Stimulated activated CD4-positive, alpha-beta T cell treated with anti-CD3 and anti-CD28 coated beads, TNF-alpha, amount 100 ng/mL, for 4 hours (primary cell): ENCODE results near the gene VPS26B.
"Not testable (repeated sequence)": the region's sequence is repeated elsewhere in the genome, so short reads cannot be mapped to it uniquely, and the experiment has no call there.

Source experiments
- DNase-seq, 3 experiments: peaks; one replicate each; pipeline ENCODE4 v3.0.0-alpha.2; 2020; ENCODE audit warnings: low read depth in 3 of 3

VPS26B gene

DNA sequence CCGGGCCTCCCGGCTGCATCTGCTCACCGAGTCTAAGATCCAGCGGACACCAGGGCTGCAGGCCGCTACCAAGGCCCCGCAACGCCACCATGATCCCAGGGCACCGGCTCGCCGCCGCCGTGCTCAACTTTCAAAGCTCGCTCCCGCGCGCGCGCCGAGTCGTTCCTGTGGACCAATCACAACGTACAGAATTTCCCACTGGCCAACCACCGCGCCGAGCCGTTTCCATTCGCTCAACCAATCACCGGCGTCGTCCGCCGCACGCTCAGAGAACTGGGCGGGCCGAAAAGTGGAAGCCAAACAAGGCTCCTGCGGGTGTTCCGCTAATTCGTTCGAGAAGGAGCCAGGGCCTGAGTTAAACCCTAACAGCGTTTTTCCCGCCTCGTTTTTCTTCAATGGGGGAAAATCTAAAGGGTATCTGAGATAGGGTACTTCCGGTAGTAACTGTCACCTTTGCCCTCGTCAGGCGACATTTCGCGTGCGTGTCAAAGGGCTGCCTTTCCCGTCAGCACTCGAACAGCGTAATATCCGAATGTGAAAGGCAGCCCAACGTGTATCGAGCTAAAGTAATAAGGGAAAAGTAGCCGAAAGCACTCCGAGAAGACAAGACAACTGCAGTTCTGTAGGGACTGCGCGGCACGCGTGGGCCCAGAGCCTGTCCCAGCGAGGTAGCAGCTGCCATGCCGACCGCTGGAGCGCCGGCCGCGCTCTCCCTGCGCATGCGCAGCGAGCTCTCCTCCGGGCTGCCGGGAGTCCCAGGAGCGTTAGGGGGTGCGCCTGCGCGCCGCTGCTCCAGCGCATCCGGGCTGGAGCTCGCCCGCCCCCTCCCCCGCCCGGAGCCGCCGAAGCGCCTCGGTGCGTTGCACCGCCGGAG is at the start of gene VPS26B, which contains the start of gene NCAPD3:
Gene VPS26B, plus strand, starts transcription at position 836 of the 874 bp plus-strand sequence. CDS start 452 bp downstream, outside the sequence.
Gene NCAPD3, minus strand, starts transcription at position 132 of the 874 bp plus-strand sequence. Its CDS starts 41 bp downstream, at position 91.
- peak; percentile 88 to 93 (median 93) for DNase-seq

DNA sequence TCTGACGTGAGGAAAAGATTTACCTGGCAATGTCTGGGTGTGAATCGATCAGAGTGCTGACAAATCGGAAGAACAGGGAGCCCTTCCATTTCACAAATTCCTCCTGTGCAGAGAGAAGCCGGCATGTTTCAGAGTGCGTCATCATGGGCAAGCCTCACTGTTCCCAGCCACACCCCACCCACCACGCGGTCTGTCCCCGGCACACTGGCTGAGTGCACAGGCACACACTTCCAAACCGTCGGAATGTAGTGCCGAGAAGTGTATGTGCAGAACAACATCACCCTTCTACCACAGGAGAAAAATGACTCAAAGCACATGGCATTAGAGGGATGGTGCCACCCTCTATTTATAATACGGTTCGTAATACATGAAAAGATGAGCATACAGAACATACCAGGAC is 48.2 kb upstream of the VPS26B start:
- DNase-seq, result no peak

DNA sequence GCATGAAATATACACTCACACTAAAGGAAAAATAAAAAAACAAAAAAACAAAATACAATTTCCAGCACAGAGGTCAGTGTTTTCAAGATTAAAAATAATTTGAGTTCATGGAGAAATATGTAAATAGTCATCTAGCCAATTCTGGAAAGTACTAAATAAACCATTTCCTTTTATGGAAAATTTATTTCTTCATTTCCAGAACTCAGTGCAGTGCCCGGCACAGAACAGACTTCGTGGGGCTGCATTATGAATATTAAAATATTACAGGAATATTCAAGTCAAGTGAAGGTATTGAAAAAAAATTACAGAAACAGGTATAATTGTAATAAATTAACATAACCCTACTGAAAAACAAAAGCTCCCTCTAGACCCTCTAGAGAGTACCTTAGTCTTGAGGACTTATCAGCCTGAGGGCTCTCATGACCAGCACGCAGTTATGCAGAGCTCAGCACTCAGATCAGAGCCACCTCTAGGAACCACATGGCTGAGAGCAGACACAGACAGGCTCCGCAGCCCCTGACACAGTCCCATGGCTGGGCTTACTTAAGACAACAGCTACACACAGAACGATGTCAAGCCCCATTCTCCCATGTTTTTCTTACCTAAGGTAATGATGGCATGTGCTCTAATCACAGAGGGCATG is 46.3 kb upstream of the VPS26B start:
- no peak for DNase-seq

DNA sequence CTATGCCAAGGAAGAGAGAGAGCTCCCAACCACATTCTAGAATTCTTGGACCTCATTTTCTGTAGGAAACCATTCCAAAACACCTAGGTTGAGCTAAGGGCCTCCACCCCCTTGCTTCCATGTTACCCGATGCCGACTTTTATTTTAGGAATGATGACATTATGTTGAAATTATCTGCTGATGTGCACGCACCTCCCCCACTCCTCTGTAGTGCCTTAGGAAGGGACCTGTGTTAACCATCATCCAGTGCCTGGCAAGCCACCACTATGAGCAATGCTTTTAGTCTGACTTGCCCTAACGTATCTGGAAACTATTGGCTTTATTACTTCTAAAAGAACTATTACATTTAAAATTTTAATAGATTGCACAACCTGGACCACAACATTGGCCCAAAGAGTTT is 42.8 kb upstream of the VPS26B start:
- no peak for DNase-seq

DNA sequence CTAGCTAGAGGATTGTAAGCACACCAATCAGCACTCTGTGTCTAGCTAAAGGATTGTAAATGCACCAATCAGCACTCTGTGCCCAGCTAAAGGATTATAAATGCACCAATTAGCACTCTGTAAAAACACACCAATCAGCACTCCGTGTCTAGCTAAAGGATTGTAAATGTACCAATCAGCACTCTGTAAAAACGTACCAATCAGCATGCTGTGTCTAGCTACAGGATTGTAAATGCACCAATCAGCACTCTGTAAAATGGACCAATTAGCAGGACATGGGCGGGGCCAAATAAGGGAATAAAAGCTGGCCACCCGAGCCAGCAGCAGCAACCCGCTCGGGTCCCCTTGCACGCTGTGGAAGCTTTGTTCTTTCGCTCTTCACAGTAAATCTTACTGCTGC is 36.4 kb upstream of the VPS26B start:
- DNase-seq, result not testable (repeated sequence)

DNA sequence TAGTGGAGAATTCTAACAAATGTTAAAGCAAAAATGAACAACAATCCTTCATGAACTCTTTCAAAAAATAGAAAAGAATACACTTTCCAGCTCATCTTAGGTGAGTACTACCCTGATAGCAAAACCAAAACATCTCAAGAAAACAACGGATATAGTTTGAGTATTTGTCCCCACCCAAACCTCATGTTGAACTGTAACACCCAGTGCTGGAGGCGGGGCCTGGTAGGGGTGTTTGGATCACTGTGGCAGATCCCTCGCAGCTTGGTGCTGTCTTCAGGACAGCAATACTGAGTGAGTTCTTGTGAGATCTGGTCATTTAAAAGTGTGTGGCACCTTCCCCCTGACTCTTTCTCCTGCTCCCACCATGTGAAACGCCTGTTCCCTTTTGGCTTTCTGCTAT is 27.7 kb upstream of the VPS26B start:
- DNase-seq, result no peak

DNA sequence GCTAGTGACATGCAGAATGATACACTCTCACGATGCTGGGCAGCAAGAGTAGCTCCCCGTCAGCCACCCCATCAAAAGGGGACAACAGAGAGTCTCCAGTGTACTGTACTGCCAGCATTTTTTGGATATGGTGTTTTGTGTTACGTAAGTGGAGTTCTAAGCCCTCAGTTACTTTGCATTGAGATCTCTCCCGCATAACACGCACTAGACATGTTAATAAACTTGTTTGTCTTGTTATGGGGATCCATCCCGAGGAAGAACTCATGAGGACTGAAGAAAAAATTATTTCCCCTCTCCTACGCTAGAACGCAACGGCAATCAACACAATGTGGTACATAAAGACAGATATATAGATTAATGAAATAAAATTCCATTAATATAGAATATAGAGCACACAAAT is 24.9 kb upstream of the VPS26B start:
- DNase-seq, result no peak

DNA sequence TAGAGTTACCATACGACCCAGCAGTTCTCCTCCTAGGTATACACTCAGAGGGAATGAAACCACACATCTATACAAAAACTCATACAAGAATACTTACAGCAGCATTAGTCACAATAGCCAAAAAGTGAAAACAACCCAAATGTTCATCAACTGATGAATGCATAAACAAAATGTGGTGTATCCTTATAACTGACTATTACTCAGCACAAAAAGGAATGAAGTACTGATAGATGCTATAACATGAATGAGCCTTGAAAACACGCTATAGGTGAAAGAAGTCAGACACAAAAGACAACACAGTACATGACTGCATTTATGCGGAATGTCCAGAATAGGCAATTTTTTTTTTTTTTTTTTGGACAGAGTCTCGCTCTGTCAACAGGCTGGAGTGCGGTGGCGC is 23.8 kb upstream of the VPS26B start:
- no peak for DNase-seq

DNA sequence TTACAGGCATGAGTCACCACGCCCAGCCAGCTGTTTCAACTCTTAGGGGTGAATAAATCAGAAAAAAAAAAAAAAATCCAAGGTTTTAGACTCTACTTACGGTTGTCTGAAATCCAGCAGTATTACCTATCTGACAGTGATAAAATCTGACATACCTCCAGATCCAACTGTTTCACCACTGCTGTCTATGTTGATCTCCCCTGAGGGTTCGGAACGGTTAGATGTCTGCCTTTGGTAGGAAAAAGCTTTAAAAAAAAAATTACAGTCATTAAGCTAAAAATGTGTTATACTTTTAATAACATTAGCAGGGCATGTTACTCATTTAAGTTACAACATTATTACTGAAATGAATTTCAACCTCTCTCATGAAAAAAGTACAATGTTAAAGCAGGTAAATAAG is 21.8 kb upstream of the VPS26B start:
- DNase-seq, result no peak

DNA sequence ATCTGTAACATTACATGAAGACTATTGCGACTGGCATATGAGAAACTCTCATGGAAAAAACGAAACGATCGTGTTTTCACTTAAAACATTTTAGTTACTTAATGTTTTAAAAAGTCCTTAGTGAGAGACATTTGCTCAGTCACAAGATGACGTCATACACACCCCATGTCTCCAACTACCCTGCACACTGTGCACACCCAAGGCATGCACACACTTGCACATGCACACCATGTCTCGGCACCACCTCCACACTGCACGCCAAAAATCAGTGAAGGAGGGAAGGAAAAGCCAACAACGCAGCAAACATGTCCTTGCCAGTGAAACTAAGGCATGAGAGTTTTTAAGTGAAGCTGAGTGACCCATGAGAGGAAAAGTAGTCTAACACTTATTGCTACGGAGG is 18.7 kb upstream of the VPS26B start:
- DNase-seq, result no peak

DNA sequence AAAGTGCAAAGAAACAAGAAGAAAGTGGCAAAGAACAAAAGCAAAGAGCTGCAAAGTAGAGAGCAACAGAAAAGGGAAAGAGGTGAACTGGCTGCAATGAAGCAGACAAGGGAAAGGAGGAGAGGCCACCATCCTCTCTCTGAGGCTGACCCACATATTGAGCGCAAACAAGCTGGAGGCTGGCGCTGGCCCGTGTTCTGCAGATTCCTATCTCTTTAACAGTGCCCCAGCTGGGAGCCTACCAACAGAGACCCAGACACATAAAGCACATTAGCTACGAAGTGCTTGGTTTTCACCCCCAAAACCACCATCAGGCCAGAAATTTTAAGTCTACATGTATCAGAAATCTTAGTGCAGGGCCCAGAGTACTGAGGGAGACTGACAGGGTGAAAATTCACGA is 18.3 kb upstream of the VPS26B start:
- DNase-seq, result no peak

DNA sequence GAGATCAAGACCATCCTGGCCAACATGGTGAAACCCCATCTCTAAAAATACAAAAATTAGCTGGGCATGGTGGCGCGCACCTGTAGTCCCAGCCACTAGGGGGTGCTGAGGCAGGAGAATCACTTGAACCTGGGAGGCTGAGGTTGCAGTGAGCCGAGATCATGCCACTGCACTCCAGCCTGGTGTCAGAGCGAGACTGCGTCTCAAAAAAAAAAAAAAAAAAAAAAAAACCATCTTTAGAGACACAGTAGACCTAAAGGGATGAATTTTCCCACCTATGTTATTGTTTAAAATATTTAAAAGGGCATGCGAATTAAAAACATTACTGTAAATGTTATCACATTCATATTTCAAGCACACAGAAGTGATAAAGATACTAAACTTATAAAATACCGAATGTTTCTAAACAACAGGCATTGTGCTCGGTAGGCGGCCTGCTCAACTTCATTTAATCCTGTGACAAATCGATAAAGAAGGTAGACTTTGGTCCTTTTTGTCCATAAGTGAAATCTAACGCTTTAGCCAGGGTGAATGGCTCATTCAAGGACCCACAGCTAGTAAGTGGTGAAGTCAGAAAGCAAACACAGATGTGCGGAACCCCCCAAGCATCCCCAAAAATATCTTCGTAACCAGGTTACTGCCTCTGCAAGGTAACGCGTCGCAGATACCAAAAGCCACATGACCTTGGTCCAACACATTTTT is 16.8 kb upstream of the VPS26B start:
- peak; percentile 26 to 48 (median 27) for DNase-seq

DNA sequence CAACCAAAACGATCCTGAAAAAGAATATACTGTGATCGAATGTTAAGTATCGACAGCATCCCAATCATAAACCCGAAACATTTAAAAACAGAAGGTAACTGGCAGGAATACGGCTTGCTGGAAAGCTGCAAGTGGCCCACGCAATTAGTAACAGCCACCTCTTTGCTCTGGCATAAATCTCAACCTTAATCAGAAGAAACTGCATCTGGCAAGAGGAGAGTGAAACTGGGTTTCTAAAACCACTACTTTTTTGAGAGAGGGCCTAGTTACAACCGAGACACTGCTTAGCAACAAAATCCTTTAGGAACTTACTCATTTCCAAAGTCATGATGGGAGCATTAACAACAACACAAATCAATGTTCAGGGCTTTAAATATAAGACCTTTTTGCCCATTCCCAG is 8.6 kb upstream of the VPS26B start:
- no peak for DNase-seq

DNA sequence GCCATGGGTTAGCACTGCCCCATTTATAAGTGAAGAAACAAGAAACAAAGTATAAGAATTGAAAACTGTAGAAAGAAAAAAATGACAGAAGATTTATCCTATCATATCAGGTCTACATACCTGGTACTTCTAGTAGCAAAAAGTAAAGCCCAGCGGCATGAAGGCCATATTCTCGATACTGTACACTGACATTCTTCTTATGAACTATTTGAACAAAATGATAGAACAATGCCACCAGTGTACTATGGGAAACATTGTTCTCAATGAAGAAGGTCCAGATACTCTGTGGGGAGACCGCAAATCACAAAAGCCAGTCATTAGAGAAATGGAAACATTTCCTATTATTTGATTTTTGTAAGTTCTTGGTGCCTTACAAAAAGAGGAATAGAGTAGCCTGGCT is 7.7 kb upstream of the VPS26B start:
- DNase-seq, result no peak

DNA sequence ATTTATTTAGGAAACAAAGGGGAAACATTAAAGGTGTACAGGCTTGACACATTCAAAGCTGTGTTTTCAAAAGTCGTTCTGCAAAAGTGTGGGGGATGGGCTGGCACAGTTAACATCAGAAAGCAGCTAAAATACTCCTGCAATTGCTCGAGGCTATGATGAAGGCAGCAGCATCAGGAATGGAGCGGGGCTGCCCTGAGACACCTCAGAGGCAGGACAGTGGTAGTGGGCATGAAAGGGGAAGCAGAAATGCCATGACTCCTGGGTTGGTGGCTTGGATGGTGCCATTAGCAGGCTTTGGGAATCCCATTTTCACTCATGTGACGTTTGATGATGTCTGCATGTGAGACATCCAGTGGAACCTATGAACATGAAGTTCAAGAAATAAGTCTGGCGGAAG is 1.4 kb upstream of the VPS26B start:
- no peak for DNase-seq

DNA sequence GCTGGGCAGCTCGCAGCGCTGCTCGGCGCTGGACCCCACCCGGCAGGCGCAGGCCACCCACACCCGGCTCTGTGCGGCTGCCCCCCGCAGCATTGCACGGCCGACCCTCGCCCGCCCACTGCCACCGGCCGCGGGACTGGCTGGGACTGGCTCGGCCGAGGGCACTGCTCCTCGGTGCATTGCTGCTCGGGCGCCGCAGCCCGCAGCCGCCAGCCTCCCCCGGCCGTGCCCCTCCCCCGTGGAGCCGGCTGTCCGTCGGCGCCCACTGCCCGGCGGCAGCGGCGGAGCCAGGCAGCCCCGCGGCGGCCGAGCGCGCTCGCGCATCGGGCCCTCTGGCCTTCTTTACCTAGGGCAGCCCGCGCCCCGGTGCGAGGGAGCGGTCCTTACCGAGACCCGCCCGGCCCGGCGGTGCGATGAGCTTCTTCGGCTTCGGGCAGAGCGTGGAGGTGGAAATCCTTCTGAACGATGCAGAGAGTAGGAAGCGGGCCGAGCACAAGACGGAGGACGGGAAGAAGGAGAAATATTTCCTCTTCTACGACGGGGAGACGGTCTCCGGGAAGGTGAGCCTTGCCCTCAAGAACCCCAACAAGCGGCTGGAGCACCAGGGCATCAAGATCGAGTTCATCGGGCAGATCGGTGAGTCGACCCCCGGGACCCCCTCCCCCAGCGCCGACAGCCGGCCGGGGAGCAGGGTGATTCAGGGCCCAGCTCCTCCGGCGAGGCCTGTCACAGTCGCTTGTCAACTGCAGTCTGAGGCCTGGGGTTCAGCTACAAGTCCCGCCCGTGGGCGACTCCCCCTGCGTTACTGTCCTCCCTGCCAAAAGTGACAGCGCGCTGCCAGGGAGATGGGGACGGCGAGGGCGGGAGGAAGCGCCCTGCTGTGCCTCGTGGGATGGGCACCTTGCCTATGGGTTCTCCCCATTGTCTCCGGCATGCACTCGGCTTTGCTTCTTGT is 516 bp downstream of the VPS26B start:
- peak; percentile 21 to 42 (median 28) for DNase-seq

DNA sequence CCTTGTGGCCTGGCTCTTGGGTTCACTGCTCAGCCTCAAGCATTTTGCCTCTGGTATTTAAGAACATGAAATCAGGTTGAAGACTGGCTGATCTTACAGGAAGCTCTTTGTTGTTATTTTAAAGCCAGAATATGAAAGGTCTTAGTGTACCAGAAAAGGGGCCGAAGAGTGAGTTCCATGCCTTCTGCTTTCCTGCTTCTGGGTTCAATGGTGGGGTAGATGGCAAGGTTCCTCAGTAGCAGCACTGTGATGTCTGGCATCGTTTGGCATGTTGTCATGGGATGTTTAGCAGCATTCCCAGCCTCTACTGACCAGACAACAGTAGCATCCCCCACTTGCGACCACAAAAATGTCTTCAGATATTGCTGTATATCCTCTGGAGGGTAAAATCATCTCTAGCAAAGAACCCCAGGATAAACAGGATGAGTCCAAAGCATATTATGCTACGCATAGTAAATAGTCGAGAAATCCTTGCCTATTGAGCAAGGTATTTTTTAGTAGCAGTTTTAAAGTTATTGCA is 2.4 kb downstream of the VPS26B start:
- no peak for DNase-seq

DNA sequence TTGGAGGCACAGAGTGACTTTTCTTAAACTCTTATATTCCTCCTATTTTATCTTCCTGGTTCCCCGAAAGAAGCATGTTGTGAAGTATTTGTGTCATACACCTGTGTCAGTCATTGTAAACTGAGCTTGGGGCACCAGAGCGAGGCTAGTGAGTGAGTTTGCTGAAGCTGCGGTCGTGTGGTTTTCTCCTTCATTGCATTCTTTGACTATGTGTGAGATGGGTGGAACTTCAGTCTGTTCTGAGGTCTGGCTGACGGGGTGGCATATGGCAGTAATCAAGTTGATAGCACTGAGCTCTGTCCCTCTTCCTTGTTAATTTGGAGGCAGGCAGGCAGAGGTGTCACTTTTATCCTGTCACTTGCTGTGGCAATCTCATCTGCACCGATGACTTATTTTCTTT is 4.2 kb downstream of the VPS26B start:
- no peak for DNase-seq

DNA sequence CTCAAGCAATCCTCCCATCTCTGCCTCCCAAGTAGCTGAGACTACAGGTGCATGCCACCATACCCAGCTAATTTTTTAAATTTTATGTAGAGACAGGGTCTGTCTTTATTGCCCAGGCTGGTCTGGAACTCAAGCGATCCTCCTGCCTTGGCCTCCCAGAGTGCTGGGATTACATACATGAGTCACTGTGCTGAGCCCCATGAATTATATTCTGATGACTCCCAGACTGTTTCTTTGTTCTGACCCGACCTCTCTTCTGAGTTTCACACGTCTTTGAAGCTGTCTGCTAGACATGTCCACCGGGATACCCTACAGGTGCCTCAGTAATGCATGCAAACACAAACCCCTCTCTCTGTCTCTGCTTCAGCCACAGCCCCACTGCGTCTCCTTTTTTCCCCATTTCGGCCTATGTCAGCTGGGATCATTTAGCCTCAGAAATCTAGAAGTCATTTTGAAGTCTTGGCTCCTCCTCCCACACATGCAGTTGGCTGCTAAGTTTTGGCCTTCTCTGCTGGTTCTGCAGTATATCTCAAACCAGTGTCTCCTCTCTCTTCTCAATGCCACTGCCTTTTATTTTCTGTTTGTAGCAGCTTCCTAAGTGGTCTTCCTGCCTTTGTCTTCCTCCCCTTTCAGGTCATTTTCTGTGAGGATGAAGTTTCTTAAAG is 4.8 kb downstream of the VPS26B start:
- no peak for DNase-seq

DNA sequence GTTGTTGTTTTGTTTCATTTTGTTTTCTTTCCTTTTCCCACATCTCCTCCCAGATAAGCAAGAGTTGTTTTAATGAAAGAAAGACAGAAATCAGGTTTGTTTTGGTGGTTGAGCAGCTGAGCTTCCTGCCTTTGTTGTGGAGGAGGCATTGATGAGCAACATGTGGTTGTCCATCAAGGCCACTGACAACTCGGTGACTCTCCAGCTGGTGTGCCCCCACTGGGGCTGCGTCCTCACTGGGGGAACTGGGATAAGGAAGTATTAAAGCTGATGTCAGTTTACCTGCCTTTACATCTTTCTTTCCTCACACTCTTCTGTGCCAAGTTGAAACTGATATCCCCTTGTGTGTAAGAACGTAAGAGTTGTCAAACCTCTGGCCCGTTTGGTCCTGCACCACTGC is 5.9 kb downstream of the VPS26B start:
- no peak for DNase-seq
